Measurements from ENCODE around the gene AK5.

DNA sequence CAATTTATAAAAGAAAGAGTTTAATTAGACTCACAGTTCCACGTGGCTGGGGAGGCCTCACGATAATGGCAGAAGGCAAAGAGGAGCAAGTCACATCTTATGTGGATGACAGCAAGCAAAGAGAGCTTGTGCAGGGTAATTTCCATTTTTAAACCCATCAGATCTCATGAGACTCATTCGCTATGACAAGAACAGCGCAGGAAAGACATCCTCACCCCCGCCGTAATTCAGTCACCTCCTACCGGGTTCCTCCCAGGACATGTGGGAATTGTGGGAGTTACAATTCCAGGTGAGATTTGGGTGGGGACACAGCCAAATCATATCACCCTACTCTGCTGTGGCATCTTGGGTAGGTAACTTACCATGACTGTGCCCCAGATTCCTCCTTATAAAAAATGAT lies 79.8 kb downstream of the AK5 start:
- TF ChIP-seq, protein P1, sequence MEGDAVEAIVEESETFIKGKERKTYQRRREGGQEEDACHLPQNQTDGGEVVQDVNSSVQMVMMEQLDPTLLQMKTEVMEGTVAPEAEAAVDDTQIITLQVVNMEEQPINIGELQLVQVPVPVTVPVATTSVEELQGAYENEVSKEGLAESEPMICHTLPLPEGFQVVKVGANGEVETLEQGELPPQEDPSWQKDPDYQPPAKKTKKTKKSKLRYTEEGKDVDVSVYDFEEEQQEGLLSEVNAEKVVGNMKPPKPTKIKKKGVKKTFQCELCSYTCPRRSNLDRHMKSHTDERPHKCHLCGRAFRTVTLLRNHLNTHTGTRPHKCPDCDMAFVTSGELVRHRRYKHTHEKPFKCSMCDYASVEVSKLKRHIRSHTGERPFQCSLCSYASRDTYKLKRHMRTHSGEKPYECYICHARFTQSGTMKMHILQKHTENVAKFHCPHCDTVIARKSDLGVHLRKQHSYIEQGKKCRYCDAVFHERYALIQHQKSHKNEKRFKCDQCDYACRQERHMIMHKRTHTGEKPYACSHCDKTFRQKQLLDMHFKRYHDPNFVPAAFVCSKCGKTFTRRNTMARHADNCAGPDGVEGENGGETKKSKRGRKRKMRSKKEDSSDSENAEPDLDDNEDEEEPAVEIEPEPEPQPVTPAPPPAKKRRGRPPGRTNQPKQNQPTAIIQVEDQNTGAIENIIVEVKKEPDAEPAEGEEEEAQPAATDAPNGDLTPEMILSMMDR (IDR thresholded peaks at IDR 0.05; ENCODE audit: low read length): no peak
- TF ChIP-seq EZH2phosphoT487 (IDR thresholded peaks at IDR 0.05; ENCODE audit: low read length) (no peak), EZH2 (optimal IDR thresholded peaks at IDR 0.05; ENCODE audit: low read depth, low read length) (no peak)

Data from MM.1S (cell line).